Measurements from ENCODE around the gene HOXB3. TPM values are rescaled to one million over a fixed set of nuclear protein-coding genes. Genes with fewer than 3 reads are reported as not detected.

HOXB3 gene
- total and polyA plus RNA-seq, 2 of the 4 experiments (the other 2 are of a cell fraction) = 6.3 to 59.6 TPM

GRCh38 chr17:48639136-48639535 is 49.1 kb upstream of the HOXB3 start:
- no peak overlapping the region for H3K4ac ChIP-seq (ENCODE audit: low read depth, low read length)
- no peak for TF ChIP-seq BHLHE40 (IDR thresholded peaks at IDR 0.05; ENCODE audit: low read depth, low read length)
- H3K23ac ChIP-seq (ENCODE audit: low read depth, low read length) = no peak overlapping the region
- in situ Hi-C loops (cut with MboI; ENCODE audit: low sequenced_read_pairs) (no loop called here), dilution Hi-C loops (cut with HindIII; ENCODE audit: low sequenced_read_pairs, unreplicated experiment) (no loop called here), intact Hi-C loops (cut with micrococcal nuclease) (no loop called here)
- no peak overlapping the region for H3K9ac ChIP-seq (ENCODE audit: low read depth, low read length)
- H3K4me1 ChIP-seq (ENCODE audit: control insufficient read depth, insufficient read depth, low read length) = no peaks in the 10 kb centered on the region
- H2BK20ac ChIP-seq (ENCODE audit: low read depth, low read length) = no peak overlapping the region
- no peak overlapping the region for H2AK5ac ChIP-seq (ENCODE audit: low read depth, low read length)
- no peaks in the 10 kb centered on the region; the same call in 1 of the 2 replicates for H4K20me1 ChIP-seq (ENCODE audit: insufficient read depth, low read length)
- H3K56ac ChIP-seq (ENCODE audit: extremely low read depth, insufficient read depth, low read length) = no peak overlapping the region
- H3K9me1 ChIP-seq (ENCODE audit: insufficient read depth, low read length) = no peaks in the 10 kb centered on the region
- ATAC-seq (ENCODE audit: low read depth) (no peak), DNase-seq (no peak)
- H3K36me3 ChIP-seq (ENCODE audit: control insufficient read depth, insufficient read depth, low read length) = no peaks in the 10 kb centered on the region
- H2AK9ac ChIP-seq (replicated peaks; ENCODE audit: low read depth, low read length, poor library complexity) = no peak overlapping the region
- H3K27ac ChIP-seq (ENCODE audit: insufficient read depth, low read length) = no peak overlapping the region
- H2BK5ac ChIP-seq (ENCODE audit: low read depth, low read length, poor library complexity, severe bottlenecking) = no peak overlapping the region
- H3K18ac ChIP-seq (ENCODE audit: low read depth, low read length) = no peak overlapping the region
- H4K8ac ChIP-seq (ENCODE audit: low read depth in 2 of 2, low read length in 2 of 2) = no peak overlapping the region
- ChIA-PET POLR2A (ENCODE audit: unreplicated experiment) (no interaction called here), CTCF (no interaction called here)
- H3K27me3 ChIP-seq (ENCODE audit: control insufficient read depth, insufficient read depth, low read length) = peaks cover 99% of the 10 kb centered on the region
- H2BK120ac ChIP-seq (ENCODE audit: low read depth, low read length) = no peak overlapping the region
- no peak overlapping the region for H2BK15ac ChIP-seq (ENCODE audit: low read depth, low read length)
- no TSS peak for BruUV-seq (replicated peaks)
- no peak overlapping the region for H4K91ac ChIP-seq (ENCODE audit: insufficient read depth, low read depth, low read length)
- H3K4me2 ChIP-seq (ENCODE audit: low read depth, low read length) = no peak overlapping the region
- H3K14ac ChIP-seq (replicated peaks; ENCODE audit: low read depth, low read length) = no peak overlapping the region
- no peak overlapping the region for H2AFZ ChIP-seq (replicated peaks; ENCODE audit: low read length, poor library complexity)
- H3K9me3 ChIP-seq (ENCODE audit: control insufficient read depth, insufficient read depth, low read length) = peaks cover 14% of the 10 kb centered on the region
- H3K79me1 ChIP-seq (ENCODE audit: low read depth in 1 of 2, low read length in 2 of 2) = no peaks in the 10 kb centered on the region
- H3K4me3 ChIP-seq (ENCODE audit: insufficient read depth, low read depth, low read length) = no peak overlapping the region
- 0% methylated on average over 2 of the region's 5 CpGs; no CpG with 5 or more reads in 1 of the 2 experiments for WGBS, 2 experiments (ENCODE audit: extremely low coverage in 2 of 2, insufficient read length in 1 of 2)
- H4K5ac ChIP-seq (ENCODE audit: low read depth, low read length) = no peak overlapping the region
